Epithelial cell of proximal tubule (primary cell): ENCODE data around the gene CISD1. TPM values are rescaled to one million over a fixed set of nuclear protein-coding genes. Genes with fewer than 3 reads are reported as not detected.

ENCODE experiments used
- DNase-seq: peaks from one replicate; pipeline ENCODE4 v3.0.0-alpha.2; 2011; ENCODE audit warnings: low read depth
- H3K4me3 ChIP-seq: 2 replicates; pipeline ENCODE4 v1.5.1; 2011; ENCODE audit warnings: low read depth, mild to moderate bottlenecking, low read length
- total RNA-seq: library from RNA; depleted of rRNA; stranded (reverse); fragments of >200 nt; gene quantifications from 2 replicates; pipeline ENCODE4 v1.2.3, GENCODE V29; 2015
- TF ChIP-seq, protein P1 (sequence below): conservative IDR thresholded peaks from 2 replicates; pipeline ENCODE4 v1.5.1; 2012; ENCODE audit warnings: low read depth, mild to moderate bottlenecking, low read length

Gene CISD1
- total RNA-seq, 1 donor from 2014 or later = 66.4 TPM

- no peak overlapping the region for H3K4me3 ChIP-seq
- TF ChIP-seq, protein P1, sequence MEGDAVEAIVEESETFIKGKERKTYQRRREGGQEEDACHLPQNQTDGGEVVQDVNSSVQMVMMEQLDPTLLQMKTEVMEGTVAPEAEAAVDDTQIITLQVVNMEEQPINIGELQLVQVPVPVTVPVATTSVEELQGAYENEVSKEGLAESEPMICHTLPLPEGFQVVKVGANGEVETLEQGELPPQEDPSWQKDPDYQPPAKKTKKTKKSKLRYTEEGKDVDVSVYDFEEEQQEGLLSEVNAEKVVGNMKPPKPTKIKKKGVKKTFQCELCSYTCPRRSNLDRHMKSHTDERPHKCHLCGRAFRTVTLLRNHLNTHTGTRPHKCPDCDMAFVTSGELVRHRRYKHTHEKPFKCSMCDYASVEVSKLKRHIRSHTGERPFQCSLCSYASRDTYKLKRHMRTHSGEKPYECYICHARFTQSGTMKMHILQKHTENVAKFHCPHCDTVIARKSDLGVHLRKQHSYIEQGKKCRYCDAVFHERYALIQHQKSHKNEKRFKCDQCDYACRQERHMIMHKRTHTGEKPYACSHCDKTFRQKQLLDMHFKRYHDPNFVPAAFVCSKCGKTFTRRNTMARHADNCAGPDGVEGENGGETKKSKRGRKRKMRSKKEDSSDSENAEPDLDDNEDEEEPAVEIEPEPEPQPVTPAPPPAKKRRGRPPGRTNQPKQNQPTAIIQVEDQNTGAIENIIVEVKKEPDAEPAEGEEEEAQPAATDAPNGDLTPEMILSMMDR = no peak
- DNase-seq = no peak
These were observed 6.9 kb downstream of the CISD1 start for GRCh38 chr10:58275908-58276307.

DNA sequence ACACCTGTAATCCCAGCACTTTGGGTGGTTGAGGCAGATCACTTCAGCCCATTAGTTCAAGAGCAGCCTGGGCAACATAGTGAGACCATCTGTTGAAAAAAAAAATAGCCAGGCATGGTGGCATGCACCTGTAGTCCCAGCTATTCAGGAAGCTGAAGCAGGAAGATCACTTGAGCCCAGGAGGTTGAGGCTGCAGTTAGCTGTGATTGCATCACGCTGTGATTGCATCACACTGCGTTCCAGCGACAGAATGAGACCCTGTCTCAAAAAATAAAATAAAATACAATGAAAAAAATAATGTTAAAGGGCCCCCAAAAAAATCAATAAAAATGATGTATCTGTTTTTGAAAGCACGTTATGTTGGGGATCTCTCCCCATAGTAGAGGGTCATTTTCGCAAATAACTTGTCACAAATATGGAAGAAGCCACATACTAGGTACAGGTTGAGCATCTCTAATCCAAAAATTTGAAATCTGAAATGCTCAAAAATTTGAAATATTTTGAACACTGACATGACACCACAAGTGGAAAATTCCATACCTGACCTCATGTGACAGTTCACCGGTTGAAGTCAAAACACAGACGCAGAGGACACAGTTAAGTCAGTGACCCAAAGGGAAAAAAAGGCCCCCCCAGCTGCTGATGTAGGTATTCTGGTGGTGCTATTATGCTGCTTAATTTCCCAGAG, 9.5 kb downstream of the CISD1 start:
- H3K4me3 ChIP-seq = no peak overlapping the region
- DNase-seq = no peak
- TF ChIP-seq, protein P1 = no peak

GRCh38 chr10:58278962-58279307, 10.0 kb downstream of the CISD1 start:
- no peak for DNase-seq
- no peak overlapping the region for H3K4me3 ChIP-seq
- TF ChIP-seq, protein P1 = no peak

GRCh38 chr10:58280477-58280876, 11.5 kb downstream of the CISD1 start:
- TF ChIP-seq, protein P1 = no peak
- no peak overlapping the region for H3K4me3 ChIP-seq
- no peak for DNase-seq

DNA sequence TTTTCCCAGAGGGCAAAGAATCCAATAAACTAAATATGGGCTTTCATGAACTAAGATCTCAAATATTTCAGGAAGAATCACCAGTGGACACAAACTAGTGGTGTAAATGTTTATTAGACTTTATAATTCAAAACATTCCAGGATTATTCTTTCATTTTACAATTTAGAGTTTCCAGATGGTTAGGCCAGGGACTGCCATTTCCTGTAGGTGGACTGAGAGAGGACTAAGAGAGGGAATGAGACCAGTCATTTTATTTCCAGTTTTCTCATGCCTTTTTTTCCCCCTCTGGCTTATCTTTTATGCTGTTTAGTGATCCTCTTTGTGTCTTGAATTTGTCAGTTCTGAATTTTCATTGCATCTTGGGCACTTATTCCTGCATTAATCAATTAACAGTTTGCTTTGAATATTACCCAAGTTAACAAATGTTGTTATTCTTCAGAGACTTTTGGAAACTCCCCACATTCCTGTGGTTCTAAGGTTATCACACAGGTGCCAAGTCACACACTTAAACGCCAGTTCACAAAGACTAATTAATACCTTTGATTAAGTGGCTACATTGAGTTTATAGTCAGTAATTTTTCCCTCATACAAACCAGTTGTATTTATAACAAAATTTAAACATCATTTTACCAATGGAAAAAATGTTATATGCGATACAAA, 12.3 kb downstream of the CISD1 start:
- DNase-seq = no peak
- TF ChIP-seq, protein P1 = no peak
- H3K4me3 ChIP-seq = no peak overlapping the region

DNA sequence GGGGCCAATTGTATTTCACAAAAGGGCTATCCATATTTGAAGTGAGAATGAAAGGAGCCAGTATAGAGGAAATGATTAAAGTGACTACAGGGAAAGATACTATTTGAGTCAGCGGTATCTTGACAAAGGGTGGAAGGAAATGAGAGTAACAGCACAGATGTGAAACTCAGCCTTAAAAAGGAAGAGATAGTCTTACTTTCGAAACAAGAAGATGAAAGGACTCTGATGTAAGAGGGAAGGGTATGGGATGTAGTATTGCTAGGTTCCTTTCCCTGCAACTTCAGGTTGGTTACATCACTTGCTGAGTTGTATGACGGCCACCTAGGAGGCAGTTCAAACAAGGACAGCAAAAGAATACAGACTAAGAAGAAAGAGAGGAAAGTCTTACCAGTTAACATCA, 13.7 kb downstream of the CISD1 start:
- H3K4me3 ChIP-seq = no peak overlapping the region
- DNase-seq = no peak
- TF ChIP-seq, protein P1 = no peak
